ENCODE results near the gene TRPC4AP.

DNA sequence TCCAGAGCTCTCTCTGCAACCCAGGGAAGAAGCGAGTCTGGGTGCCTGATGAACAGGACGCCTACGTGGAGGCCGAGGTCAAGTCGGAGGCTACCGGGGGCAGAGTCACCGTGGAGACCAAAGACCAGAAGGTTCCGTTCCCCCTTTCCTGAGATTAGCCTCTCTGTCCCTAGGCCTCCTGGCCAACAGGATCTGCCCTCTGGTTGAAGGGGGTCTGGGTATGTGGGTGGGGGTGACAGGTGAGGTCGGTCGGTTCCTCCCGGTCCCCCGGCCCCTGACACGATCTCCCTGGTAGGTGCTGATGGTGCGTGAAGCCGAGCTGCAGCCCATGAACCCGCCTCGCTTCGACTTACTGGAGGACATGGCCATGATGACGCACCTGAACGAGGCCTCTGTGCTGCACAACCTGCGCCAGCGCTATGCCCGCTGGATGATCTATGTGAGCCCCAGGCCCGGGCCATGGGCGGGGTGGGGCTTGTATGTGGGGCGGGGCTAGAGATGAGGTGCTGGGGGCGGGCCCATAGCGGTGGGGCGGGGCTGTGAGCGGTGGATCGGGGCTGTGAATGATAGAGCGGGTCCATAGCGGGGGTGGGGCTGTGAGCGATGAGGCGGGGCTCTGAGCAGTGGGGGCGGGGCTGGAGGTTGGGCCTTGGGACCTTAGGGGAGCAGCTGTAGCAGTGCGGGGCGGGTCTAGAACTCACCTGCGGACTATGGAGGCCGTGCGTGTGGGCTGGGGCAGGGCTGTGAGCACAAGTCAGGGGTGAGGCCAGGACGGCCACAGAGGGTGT lies 113.0 kb downstream of the TRPC4AP start:
- TF ChIP-seq POLR2A (IDR thresholded peaks at IDR 0.05) (no peak), EP300 (IDR thresholded peaks at IDR 0.05) (no peak)
- TF ChIP-seq, protein P1, sequence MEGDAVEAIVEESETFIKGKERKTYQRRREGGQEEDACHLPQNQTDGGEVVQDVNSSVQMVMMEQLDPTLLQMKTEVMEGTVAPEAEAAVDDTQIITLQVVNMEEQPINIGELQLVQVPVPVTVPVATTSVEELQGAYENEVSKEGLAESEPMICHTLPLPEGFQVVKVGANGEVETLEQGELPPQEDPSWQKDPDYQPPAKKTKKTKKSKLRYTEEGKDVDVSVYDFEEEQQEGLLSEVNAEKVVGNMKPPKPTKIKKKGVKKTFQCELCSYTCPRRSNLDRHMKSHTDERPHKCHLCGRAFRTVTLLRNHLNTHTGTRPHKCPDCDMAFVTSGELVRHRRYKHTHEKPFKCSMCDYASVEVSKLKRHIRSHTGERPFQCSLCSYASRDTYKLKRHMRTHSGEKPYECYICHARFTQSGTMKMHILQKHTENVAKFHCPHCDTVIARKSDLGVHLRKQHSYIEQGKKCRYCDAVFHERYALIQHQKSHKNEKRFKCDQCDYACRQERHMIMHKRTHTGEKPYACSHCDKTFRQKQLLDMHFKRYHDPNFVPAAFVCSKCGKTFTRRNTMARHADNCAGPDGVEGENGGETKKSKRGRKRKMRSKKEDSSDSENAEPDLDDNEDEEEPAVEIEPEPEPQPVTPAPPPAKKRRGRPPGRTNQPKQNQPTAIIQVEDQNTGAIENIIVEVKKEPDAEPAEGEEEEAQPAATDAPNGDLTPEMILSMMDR (IDR thresholded peaks at IDR 0.05), result no peak
